T47D (cell line): ENCODE results near the gene ONECUT1.

ENCODE experiments used
- DNase-seq, 2 experiments: peaks; one replicate each; pipeline versions ENCODE4 v3.0.0 to v3.0.0-alpha.2; 2011 to 2012; ENCODE audit warnings: low read depth in 1 of 2, low spot score in 1 of 2
- JUND ChIP-seq: IDR thresholded peaks from 2 replicates; pipeline ENCODE4 v1.6.1; 2012; ENCODE audit warnings: low read depth
- in situ Hi-C: cut with HindIII; loops from 2 replicates; pipeline ENCODE4 v1.10.0; 2016; ENCODE audit warnings: low sequenced_read_pairs, low pct_unique_long_range_greater_than_20kb

The ONECUT1 gene

DNA sequence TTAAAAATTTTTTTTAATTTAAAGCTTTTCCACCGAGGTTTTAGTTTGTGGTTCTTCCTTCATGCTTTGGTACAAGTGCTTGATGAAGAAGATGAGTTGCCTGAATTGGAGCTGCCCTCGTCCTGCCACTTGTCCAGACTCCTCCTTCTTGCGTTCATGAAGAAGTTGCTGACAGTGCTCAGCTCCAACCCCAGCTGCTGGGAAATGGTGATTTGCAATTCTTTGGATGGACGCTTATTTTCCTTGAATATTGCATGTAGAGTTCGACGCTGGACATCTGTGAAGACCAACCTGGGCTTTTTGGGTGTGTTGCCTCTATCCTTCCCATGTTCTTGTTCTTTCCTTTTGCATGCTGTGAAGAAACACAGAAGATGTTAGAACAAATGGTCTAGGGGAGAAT lies 32.6 kb downstream of the ONECUT1 start:
- no peak for DNase-seq
- no peak for TF ChIP-seq JUND
- in situ Hi-C loops, result no loop called here

DNA sequence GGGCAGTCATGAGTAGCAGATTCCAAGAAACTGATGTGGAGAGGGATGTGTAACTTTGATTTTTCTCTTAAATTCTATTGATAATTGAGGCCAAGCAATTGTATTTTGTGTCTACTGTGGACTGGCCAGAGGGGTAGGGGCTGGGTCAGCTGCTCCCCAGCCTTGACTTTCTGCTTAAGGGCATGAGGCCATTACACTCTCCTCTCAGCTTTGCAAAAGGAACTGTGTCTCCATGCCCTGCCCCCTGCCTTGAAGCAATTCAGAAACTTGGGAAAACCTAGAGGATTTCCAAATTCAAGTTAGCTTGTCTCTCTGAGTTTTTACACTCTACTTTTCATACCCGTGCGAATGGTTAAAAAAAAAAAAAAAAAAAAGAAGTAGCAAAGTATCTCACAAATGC lies 38.6 kb downstream of the ONECUT1 start:
- TF ChIP-seq JUND, result no peak
- in situ Hi-C loops, result no loop called here
- no peak for DNase-seq

DNA sequence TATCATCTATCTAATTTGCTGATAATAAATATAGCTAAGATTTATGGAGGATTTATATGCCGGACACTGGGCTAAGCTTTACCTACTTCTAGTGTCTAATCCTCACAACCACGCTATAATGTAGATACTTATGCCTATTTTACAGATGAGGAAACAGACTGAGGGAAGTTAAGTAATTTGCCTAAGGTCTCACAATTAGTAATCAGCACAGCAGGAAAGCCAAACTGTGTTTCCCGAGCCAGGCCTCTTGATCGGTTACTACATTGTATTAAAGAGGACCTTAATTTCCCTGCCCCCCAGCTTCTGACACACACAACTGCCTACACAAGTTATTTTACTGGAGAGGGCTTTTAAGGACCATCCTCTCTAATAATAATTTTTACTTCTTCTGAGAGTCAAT lies 40.9 kb downstream of the ONECUT1 start:
- no peak for DNase-seq
- TF ChIP-seq JUND, result no peak
- in situ Hi-C loops, result no loop called here

DNA sequence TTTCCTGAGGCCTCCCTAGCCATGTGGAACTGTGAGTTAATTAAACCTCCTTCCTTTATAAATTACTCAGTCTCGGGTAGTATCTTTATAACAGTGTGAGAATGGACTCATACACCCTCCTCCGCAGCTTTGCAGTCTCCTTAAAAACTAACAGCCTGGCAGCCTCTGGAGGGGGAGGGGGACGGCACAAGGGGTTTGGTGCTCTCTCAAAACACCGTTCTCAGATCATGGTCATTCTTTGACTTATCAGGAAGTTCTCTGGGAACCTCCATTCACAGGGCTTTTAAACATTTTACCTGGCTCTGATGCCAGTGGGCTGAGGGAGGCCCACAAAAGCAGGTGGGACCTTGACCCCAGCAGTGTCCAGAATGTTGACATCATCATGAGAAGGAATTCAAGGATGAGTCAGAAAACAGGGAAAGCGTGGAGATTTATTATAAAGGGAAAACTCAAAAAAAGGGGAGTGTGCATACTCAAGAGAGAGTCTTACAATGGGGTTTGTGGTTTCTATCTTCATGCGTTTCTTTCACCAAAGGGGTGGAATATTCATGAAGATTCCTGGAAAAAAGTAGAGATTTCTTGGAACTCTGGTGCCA lies 43.9 kb downstream of the ONECUT1 start:
- no peak for DNase-seq
- TF ChIP-seq JUND, result no peak
- in situ Hi-C loops, result no loop called here

DNA sequence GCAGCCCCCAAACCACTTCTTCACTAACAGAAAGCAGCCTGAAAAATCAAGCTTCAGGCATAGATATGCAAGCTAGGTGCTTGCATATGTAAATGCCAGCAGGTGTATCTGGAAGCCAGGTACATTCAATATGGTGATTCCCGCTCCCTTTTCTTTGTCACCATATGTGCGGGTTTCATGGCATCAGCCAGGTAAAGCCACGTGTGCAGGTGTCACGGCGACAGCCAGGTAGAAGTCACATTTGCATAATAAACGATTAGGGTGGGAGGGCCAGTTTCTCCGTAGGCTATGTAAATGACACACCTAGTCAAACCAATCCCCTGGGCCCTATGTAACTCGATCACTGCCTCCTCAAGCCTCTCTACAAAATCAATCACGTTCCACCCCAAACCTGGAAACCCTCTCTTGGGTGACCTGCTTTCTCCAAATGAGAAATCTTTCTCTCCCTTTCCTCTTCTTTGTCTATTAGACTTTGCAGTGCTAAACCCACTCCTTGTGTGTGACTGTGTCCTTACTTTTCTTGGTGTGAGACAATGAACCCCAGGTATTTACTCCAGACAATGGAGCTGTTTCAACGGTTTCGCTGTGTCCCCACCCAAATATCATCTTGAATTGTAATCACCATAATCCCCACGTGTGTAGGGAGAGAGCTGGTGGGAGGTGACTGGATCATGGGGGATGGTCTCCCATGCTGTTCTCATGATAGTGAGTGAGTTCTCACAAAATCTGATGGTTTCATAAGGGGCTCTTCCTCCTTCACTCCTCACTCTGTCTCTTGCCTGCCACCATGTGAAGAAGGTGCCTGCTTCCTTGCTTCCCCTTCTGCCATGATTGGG lies 44.6 kb downstream of the ONECUT1 start:
- in situ Hi-C loops, result no loop called here
- TF ChIP-seq JUND, result no peak

DNA sequence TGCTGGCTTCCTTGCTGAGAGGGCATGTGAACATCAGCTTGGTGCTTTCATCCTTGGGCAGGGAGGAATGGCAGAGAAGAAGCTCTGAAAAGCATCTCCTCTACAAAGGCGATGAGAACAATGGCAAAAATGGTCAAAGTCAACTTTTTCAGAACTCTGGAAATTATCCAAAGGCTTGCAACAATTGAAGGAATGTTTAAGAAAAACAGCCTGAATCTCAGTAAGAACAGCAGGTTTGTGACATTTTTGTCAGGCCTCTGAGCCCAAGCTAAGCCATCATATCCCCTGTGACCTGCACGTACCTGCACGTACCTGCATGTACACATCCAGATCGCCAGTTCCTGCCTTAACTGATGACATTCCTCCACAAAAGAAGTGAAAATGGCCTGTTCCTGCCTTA lies 51.8 kb downstream of the ONECUT1 start:
- in situ Hi-C loops, result no loop called here
- TF ChIP-seq JUND, result no peak
- DNase-seq, result no peak

More for the DNA sequence above, 44.6 kb downstream of the ONECUT1 start:
- no peak for DNase-seq

DNA sequence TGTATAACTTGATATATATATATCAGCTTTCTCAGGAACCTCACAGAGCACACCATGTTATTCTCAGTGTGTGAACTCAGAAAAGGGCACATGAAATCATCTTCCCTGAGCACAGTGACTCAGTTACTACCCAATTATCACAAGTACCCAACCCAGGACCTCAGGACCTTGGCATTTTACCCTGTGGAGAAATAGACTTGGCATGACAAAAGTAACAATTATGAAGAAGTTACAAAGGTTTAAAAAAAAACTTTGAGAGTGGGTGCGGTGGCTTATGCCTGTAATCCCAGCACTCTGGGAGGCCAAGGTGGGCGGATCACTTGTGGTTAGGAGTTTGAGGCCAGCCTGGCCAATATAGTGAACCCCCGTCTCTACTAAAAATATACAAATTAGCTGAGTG lies 52.4 kb downstream of the ONECUT1 start:
- DNase-seq, result no peak
- in situ Hi-C loops, result no loop called here
- no peak for TF ChIP-seq JUND

DNA sequence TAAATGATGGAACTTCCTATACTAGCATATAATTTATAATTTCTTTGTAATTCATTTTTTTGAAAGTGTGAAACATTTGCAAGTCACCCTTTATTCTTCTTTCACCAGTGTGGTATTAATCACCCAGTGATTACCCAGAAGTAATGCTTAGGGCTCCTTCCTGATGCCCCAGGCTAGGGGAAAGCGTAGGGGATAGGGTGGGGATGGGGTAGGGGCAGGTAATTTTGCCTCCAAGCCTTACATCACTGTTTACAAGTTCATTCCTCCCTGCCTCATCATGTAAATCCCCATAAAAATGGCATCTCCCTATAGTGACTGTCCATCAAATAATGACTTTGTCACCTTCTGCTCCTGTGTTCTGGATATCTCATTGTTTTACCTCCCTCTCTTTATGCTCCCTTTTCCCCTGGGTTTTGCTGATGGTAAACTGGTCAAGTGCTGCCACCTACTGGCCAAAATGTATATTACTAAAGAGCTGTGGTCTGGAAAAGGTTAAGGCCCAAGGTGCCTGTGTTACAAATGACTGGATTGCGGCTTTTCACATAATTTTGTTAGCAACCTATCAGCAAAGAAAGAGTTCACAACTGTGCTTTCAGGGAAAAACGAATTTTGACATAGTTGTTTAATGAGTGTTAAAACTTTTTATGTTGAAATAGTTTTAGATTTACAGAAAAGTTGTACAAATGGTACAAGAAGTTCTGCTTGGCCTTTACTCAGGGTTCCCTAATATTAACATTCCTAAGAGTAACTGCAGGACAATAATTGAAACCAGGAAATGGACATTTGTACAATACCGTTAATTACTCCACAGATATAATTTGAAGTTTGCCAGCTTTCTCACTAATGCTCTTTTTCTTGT lies 54.7 kb downstream of the ONECUT1 start:
- peak; percentile 44 to 88 for DNase-seq
- no peak for TF ChIP-seq JUND
- in situ Hi-C loops, result no loop called here

DNA sequence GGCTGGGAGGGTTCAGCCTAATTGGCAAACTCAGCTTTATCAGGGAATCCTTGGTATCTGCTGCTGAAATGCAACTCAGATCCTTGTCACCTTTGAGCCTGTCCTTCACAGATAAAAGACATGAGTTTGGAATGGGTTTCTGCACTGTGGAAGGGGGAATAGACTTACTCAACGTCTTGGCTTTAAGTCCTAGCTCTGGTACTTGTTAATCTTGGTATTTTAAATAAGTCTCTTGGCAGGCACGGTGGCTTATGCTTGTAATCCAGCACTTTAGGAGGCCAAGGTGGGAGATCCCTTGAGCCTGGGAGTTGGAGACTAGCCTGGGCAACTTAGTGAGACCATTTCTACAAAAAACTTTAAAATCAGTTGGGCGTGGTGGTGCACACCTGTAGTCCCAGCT lies 55.8 kb downstream of the ONECUT1 start:
- DNase-seq, result no peak
- in situ Hi-C loops, result no loop called here
- no peak for TF ChIP-seq JUND

DNA sequence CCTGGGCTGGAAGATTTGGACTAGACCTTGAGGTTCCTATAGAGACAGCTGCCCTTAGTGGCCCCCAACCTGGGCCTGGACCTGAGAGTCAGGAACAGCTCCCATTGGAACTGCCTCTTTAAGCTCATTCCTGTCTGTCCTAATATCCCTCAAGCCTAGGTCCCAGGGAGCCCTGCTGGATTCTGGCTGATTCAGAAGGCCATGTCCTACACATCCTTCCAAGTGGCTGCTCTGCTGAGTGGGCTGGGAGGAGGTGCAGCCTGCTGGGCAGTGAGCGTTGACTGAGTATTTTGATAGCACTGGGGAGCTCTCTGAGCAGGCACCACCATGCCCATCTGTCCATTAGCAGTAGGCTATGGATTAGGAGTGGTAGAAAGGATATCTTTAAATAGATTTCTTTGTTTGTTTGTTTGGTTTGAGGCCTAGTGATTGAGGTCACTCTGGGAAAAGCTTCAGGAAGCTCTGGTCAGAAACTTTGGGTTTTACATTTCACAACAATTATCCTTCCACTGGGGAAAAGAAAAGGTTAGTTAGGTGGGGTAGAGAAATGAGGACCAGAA lies 56.4 kb downstream of the ONECUT1 start:
- no peak for DNase-seq
- in situ Hi-C loops, result no loop called here
- no peak for TF ChIP-seq JUND

DNA sequence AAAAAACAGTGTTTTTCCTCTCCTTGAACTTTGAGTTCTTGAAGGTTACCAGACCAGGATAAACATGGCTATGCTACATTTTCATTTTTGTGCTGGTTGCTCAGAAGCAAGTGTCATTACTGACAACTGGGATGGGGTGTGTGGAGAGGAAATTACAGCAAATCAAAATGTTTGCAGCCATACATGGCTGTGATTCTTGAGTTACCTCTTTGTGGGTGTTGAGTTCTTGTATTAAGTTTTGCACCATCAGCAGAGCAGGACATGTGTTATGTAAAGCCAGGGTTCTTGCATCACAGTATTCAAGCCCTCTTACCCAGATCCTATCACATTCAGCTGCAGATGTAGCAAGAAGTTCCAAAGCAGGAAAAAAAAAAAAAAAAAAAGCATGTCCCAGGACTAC lies 57.0 kb downstream of the ONECUT1 start:
- in situ Hi-C loops, result no loop called here
- no peak for TF ChIP-seq JUND
- DNase-seq, result no peak

DNA sequence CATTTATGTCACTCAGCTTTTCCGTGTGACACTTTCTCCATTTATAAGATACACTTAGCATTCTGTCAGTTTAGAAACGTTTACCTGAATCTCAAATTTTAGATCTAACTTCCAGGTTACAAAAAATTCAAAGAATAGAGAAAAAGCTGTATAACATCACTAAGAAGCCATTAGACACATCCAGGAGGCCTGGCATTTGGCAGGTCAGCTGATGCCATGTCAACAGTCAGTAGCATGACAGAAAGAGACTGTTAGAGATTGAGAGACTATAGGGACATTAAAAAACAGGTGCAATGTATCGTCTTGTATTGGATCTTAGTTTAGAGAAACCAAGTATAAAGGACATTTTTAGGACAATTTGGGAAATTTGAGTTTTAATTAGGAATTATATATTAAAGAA lies 57.6 kb downstream of the ONECUT1 start:
- in situ Hi-C loops, result no loop called here
- TF ChIP-seq JUND, result no peak
- DNase-seq, result no peak
